HG02588 (cell line): ENCODE data around the gene FMNL1.
"Not testable (repeated sequence)": the region's sequence is repeated elsewhere in the genome, so short reads cannot be mapped to it uniquely, and the experiment has no call there.

Experiments
- ATAC-seq: cut with Tn5 transposase; IDR thresholded peaks from one replicate; pipeline ENCODE4 v1.9.1; 2021; ENCODE audit warnings: mild to moderate bottlenecking, moderate library complexity; ENCODE audit not compliant: unreplicated experiment

FMNL1 gene

DNA sequence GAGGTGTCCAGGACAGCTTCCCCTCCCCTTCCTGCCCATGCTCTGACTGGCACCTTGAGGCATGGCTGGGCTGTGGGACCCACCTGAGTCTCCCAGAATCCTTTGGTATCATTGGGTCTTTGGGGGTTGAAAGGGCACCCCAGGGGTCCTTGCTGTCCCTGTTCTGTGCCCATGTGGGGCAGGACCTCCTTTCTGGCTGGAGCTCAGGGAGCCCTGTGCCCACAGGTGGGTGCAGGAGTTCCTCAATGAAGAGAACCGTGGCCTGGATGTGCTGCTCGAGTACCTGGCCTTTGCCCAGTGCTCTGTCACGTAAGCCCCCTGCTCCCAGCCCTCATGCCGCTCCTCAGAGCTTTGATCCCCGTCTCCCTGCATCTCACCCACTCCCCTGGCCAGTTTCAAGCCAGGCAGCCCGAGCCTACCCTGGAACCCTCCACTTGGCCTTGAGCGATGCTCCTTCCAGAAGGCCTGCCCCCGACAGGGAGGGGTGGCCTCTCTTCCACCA is 11.8 kb downstream of the FMNL1 start:
- ATAC-seq: no peak

DNA sequence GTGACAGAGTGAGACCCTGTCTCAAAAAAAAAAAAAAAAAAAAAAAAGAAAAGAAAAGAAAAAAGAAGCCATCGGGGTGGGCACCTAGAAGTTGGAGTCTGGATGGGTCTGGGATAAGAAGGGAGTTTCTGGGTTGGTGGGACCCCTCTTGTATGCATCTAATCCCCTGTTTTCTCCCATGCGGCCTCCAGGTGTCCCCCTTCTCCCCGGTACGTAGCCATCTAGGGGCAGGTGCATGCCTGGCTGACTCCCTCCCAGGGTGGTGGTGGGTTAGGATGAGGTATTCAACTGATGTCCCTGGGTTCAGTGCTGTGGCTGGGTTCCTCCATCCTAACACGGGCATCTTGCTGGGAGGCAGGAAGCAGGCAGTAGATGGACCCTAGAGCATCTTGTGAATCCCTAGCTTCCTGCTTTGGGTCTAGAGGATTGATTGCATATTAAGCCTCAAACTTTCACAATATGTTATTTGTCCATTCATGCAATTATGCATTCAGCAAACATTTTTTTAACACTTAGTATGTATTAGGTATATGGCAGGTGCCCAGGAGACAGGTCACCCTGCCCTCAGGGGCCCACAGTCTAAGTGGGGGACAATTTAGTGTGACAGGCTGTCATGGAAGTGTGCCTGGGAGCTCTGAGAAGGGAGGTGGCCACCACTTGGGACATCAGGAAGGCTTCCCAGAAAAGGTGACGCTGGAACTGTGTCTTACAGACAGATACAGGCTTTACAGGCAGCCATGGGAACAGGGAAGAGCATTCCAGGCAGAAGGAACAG is 13.1 kb downstream of the FMNL1 start:
- no peak for ATAC-seq

DNA sequence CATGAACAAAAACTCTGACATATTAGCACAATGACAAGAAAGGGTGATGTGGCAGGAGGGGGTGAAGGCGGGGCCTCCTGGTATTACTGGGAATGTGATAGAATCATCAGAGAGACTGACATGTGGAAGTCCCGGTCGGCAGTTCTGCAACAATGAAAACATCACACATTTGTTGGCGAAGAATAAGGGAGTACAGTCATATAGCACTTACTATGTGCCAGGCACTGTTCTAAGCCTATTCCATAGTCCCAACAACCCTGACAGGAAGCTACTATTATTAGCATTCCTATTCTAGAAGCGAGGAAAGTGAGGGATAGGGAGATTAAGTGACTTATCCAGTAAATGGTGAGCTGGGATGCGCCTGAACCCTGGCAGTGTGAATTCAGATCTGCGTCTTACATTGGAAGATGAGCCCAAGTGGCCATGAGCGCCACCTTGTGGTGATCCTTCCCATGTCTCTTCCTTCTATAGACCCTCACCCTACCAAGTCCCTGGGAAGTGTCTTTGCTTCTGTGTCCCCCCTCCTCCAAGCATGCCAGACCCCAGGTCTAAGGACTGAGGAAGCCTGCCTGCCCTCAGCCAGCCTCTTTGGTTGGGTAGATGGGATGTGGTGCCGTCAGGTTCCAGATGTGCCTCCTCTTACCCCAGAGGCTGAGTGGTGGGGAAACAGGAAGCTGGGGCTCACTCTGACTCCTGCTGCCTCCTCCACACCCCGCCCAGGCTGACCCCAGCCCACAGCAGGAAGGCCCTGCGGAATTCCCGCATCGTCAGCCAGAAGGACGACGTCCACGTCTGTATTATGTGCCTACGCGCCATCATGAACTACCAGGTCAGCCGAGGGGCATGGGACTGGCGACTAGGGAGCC is 14.0 kb downstream of the FMNL1 start:
- no peak for ATAC-seq

- no peak for ATAC-seq
Measured at GRCh38 chr17:45236282-45236606, 14.6 kb downstream of the FMNL1 start.

- ATAC-seq: no peak
Measured at GRCh38 chr17:45237686-45238085, 16.0 kb downstream of the FMNL1 start.

DNA sequence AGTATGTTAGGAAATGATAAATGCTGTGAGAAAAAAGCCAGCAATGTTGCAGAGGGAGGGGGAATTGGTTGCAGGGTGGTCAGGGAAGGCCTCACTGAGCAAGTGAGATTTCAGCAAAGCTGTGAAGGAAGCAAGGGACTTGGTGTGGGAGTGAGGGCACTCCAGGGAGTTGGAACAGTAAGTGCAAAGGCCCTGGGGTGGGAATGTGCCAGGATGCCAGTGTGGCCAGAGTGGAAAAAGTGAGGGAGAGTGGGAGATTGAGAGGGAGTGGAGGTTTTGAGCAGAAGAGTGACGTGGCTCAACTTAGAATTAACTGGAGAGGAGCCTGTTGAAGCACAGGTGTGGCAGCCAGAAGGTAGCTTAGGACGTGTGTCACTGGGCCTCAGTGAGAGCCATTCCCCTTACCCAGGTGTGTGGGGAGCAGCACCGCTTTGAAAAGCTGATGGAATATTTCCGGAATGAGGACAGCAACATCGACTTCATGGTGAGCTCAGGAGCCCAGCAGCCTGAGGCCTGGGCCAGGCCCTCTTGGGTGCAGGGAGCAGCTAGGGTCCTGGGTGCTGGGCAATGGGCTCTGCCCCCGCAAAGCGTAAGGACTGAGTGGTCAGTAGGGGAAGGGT is 16.6 kb downstream of the FMNL1 start:
- no peak for ATAC-seq

GRCh38 chr17:45240905-45241327 is 19.2 kb downstream of the FMNL1 start:
- ATAC-seq: no peak

DNA sequence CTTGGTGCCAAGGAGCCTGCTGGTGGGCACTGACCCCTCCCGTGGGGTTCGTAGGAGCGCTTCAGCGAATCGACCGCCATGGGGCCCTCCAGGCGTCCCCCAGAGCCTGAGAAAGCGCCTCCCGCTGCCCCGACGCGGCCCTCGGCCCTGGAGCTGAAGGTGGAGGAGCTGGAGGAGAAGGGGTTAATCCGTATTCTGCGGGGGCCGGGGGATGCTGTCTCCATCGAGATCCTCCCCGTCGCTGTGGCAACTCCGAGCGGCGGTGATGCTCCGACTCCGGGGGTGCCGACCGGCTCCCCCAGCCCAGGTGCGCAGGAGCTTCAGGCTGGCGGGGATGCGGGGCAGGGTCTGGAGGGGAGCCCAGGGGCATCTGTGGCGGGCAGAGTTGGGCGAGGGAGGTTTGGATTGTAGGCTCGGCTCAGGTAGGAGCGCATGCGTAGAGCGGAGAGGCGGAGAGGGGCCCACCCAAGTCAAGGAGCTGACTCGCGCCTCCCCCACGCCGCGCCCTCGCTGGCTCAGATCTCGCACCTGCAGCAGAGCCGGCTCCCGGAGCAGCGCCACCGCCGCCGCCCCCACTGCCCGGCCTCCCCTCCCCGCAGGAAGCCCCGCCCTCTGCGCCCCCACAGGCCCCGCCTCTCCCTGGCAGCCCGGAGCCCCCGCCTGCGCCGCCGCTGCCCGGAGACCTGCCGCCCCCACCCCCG is 19.8 kb downstream of the FMNL1 start:
- ATAC-seq: no peak

DNA sequence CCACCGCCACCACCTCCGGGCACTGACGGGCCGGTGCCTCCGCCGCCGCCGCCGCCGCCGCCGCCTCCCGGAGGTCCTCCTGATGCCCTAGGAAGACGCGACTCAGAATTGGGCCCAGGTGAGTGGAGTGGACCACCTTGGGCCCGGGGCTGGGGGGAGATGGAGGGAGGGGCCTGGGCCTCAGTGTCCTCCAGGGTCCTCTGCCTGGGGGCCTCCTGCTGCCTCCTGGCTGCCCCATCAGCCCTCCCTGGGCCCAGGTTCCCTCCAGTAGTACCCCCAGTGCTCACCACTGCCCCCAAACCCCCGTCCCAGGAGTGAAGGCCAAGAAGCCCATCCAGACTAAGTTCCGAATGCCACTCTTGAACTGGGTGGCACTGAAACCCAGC is 20.3 kb downstream of the FMNL1 start:
- no peak for ATAC-seq

DNA sequence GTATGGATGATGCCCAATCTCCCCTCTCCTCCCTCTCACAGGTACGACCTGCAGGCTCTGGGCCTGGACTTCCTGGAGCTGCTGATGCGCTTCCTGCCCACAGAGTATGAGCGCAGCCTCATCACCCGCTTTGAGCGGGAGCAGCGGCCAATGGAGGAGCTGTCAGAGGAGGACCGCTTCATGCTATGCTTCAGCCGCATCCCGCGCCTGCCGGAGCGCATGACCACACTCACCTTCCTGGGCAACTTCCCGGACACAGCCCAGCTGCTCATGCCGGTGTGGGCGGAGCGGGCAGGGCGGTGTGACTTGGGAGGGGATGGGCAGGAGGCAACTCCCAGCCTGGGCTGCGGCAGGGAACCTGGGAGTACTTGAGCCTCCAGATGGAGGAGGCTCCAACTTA is 22.1 kb downstream of the FMNL1 start:
- ATAC-seq: no peak

DNA sequence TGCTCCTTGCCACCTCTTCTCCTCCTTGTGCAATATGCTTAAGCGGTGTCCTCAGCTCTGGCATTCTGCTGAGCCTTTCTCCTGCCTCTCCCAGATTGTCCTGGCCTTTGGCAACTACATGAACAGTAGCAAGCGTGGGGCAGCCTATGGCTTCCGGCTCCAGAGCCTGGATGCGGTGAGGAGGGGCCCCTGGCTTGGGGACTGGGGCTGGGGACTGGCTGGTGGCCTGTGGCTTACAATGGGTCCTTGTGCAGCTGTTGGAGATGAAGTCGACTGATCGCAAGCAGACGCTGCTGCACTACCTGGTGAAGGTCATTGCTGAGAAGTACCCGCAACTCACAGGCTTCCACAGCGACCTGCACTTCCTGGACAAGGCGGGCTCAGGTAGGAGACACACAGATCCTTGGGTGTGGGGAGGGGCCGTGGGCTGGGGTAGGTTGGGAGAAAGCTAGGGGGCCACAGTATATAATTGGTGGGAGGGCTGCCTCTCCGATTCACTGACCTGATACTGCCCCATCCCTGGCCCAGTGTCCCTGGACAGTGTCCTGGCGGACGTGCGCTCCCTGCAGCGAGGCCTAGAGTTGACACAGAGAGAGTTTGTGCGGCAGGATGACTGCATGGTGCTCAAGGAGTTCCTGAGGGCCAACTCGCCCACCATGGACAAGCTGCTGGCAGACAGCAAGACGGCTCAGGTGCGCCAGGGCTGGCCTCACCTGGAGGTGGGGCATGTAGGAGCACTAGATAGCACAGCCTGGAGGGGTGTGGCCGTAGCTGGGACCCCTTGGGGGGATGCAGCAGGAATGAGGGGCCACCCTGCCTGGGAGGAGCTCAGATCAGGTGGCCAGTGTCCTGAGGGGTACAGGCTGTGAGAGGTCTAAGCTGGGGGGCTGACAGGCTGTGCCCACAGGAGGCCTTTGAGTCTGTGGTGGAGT is 23.3 kb downstream of the FMNL1 start:
- ATAC-seq: no peak

GRCh38 chr17:45246338-45246737 is 24.7 kb downstream of the FMNL1 start:
- ATAC-seq: no peak

DNA sequence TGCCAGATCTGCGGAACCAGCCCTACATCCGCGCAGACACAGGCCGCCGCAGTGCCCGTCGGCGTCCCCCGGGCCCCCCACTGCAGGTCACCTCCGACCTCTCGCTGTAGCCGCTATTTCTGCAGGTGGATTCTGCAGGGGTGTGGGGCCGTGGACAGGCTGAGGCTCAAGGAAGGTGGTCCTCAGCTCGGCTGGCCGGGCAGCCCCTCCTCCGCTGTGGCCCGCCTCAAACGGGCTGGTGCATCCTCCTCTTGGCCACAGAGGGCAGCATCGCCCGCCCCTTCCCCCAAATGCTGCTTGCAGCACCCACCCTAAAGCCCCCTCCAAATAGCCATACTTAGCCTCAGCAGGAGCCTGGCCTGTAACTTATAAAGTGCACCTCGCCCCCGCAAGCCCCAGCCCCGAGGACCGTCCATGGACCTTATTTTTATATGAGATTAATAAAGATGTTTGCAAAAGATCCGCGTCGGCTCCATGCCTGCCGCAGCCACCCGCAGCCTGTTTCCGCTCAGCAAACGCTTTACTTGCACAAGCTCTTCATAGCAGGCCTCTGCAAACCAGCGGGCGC is 25.3 kb downstream of the FMNL1 start:
- no peak for ATAC-seq

GRCh38 chr17:45247429-45248131 is 25.9 kb downstream of the FMNL1 start:
- ATAC-seq: peak; percentile 81

- peak; percentile 36 for ATAC-seq
Measured at GRCh38 chr17:45248132-45248957, 26.7 kb downstream of the FMNL1 start.

GRCh38 chr17:45251931-45252330 is 30.2 kb downstream of the FMNL1 start:
- ATAC-seq: no peak

- not testable (repeated sequence) for ATAC-seq
Measured at GRCh38 chr17:45253237-45253636, 31.6 kb downstream of the FMNL1 start.

GRCh38 chr17:45253879-45254278 is 32.2 kb downstream of the FMNL1 start:
- ATAC-seq: no peak
